GM08714 (cell line): ENCODE data around the gene RAB9A.
"Not testable (repeated sequence)": the region's sequence is repeated elsewhere in the genome, so short reads cannot be mapped to it uniquely, and the experiment has no call there.

Experiments used
- H3K4me3 ChIP-seq: fragments of 200-500 bp; sonication (Bioruptor generic); 2 replicates; pipeline ENCODE4 v1.5.1; 2014; ENCODE audit warnings: mild to moderate bottlenecking, low read length, inconsistent platforms
- ZNF274 ChIP-seq: IDR thresholded peaks from 2 replicates; pipeline ENCODE4 v1.6.1; 2012; ENCODE audit warnings: mild to moderate bottlenecking, low read depth, low read length

Gene RAB9A, protein sequence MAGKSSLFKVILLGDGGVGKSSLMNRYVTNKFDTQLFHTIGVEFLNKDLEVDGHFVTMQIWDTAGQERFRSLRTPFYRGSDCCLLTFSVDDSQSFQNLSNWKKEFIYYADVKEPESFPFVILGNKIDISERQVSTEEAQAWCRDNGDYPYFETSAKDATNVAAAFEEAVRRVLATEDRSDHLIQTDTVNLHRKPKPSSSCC

DNA sequence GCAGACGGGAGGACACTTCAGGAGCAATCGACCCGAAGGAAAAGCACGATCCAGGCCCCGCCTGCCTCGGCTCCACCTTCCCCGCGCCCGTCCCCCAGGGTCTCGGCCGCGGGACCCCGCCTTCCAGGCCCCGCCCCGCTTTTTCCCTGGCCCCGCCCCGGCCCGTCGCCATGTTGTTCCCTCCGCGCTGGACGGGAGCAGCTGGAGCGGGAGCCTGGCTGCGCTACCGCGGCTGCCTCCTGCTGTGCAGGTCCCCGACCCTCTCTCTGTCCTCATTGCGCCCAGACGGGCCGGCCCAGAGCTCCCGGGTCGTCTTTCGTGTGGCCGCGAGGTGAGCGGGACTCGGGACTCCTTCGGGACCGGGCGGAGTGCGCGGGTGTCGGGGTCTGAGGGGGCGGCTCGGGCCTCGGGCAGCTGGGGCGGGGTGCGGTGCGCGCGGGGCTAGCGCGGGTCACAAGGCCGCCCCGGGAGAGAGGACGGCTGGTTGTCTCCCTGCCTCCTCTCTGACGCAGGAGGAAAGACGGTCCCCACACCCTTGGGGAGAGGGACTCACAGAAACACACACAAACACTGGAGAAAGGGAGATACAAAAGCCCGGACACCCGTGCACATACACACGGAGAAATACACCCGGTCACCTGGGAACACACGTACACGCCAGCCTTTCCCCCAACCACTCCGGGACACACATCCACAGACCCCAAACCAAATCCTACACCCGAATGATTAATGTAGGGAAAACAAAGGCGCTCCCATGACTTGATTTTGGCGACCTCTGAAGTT lies at the start of gene RAB9A:
TSS of gene RAB9A (plus strand) at position 171 of the 783 bp plus-strand sequence. CDS start 19,619 bp downstream, outside the sequence.
- peak within 1 kb of the TSS; percentile 98 for H3K4me3 ChIP-seq
- TF ChIP-seq ZNF274: no peak

DNA sequence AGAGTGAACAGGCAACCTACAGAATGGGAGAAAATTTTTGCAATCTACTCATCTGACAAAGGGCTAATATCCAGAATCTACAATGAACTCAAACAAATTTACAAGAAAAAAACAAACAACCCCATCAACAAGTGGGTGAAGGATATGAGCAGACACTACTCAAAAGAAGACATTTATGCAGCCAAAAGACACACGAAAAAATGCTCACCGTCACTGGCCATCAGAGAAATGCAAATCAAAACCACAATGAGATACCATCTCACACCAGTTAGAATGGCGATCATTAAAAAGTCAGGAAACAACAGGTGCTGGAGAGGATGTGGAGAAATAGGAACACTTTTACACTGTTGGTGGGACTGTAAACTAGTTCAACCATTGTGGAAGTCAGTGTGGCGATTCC lies 47.2 kb upstream of the RAB9A start:
- H3K4me3 ChIP-seq: not testable (repeated sequence)

DNA sequence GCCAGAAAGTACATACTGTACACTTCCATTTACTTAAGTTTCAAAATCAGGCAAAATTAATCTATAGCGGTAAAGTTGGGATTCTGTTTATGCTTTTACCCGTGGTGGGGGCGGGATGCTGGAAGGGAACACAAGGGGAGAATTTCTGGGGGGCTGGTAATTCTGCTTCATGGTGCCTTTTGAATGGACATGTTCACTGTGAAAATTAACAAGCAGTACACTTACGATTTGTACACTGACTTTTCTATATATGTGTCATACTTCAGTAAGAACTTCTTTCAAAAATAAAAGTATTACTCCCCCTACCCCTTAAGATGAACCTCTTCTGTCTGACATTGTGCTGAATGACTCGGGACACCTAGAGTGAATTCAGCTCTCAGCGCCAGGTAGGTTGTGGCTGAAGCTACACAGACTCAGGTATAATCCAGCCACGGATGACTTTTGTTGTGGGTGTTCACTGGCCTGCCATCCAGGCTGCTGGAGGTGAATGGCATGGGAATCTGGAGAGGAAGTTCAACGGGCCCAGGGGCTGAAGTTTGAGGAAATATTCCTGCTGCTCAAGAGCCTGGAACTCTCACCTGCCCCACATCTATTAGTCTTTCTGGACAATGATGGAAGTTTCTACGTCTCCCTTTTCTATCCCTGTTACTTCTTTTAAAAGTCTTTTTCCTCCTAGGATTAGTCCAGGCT lies 43.3 kb upstream of the RAB9A start:
- H3K4me3 ChIP-seq: no peak overlapping the region
- TF ChIP-seq ZNF274: no peak

DNA sequence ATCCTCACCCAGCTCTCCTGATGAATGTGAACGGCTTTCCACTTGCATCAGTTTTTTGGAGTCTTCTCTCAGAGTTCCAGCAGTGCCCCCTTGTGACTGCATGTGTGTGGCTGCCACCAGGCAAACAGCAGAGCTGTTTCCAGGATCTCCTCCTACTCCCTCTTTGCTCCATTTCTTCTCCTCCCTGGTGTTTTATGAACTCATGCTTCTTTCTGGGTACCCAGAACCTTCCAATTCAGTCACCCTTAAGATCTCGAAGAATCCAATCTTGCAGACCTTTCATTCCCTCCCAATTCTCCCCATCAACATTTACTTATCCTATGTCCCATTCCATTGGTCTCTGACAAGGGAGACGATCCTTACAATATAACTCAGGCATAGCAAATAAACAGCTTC lies 42.8 kb upstream of the RAB9A start:
- no peak for TF ChIP-seq ZNF274
- no peak overlapping the region for H3K4me3 ChIP-seq

DNA sequence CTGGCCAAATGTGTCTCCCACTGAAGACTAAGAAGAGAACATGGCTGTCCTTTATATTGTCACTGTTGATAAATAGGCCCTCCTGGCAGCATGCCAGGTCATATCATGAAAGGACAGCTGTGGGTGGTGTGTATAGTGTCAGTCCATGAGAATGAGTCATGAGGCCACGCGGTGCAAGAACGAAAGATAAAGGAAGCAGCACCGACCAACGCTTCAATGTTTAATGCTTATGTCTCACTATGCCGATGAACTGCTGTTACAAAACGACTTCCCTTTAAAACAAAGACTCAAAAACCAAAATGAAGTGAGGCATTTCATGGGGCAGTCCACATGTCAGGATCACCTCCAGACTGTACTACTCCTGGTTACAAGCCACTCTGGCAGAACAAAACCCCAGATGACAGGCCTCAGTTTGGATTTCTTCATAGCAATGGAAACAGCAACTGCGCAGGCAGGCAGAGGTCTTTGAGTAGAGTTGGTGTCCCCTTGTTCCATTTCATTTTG lies 41.2 kb upstream of the RAB9A start:
- TF ChIP-seq ZNF274: no peak
- H3K4me3 ChIP-seq: no peak overlapping the region

DNA sequence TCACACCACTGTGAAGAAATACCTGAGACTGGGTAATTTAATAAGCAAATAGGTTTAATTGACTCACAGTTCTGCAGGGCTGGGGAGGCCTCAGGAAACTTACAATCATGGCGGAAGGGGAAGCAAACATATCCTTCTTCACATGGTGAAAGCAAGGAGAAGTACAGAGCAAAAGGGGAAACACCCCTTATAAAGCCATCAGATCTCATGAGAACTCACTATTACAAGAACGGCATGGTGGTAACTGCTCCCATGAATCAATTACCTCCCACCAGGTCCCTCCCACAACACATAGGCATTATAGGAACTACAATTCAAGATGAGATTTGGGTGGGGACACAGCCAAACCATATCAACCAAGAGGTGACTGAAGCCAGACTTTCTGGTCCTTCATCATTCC lies 40.6 kb upstream of the RAB9A start:
- not testable (repeated sequence) for H3K4me3 ChIP-seq

DNA sequence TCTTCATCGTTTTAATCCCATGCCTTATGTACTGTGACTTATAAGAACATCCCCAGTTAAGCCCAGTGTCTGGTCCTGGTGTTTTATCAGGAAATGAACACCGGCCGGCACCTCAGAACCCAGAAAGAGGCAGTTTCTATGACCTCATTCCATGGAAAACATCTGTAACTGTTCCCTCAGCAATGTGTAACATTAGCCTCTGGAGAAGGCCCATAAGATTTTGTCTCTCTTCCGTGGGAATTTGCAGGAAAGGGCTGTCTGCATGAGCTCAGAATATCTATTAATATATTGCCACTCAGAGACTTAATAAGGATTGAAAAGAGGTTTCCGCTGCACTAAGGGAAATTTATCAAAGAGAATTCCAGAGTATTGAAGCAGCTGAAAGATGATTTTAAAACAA lies 39.1 kb upstream of the RAB9A start:
- no peak overlapping the region for H3K4me3 ChIP-seq
- TF ChIP-seq ZNF274: no peak

DNA sequence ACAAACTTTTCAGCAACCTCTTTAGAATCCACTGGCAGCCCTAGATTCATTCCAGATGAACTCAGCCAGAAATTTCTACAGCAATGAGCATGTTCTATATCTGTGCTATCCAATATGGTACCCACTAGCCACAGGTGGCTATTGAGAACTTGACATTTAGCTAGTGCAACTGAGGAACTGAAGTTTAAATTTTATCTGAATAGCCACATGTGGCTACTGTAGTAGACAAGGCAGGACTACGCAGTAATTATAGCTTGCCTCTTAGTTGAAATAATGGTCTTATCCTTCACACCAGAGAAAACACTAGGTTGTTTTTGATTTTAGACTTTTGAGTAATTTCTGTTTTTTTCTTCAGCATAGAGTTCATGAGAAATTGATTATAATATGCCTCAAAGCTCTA lies 38.6 kb upstream of the RAB9A start:
- no peak for TF ChIP-seq ZNF274
- no peak overlapping the region for H3K4me3 ChIP-seq

DNA sequence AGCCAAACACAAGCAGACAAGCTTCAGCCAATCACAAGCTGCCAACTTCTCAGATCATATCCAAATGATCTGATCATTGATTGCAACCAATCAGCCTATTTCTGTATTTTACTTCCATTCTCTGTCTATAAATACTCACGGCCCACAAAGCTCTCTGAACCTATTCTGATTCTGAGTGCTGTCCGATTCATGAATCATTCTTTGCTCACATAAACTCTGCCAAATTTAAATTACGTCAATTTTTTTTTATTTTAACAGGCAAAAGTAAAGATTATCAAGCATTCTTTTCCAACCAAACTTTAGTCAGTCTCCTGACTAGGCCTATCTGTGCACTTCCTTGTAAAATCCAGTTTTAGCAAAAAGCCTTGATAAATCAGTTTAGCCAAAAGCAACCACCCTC lies 37.8 kb upstream of the RAB9A start:
- H3K4me3 ChIP-seq: no peak overlapping the region
- TF ChIP-seq ZNF274: no peak

DNA sequence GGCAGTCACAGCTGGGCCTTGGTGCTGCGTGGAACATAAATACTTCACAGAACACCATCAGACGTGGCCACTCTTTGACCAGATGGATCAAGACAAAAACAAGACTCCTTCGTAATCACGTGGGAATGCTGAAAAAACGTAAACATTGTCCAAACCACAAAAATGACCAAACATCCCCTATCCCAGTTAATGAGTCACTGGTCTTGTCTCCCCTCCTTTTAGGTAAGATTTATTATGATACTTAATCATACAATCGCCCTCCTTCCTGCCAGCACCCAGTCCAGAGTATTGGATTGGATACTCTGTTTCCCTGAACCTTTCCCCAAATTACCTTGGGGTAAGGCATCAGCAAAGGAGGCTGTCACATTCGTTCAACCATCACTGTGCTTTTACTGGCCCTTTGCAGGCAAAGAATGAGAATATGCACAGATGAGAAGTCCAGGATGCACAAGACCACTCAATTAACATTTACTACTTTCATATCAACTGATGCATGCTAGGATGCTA lies 36.6 kb upstream of the RAB9A start:
- no peak for TF ChIP-seq ZNF274
- peak overlapping the region; percentile 71 for H3K4me3 ChIP-seq

DNA sequence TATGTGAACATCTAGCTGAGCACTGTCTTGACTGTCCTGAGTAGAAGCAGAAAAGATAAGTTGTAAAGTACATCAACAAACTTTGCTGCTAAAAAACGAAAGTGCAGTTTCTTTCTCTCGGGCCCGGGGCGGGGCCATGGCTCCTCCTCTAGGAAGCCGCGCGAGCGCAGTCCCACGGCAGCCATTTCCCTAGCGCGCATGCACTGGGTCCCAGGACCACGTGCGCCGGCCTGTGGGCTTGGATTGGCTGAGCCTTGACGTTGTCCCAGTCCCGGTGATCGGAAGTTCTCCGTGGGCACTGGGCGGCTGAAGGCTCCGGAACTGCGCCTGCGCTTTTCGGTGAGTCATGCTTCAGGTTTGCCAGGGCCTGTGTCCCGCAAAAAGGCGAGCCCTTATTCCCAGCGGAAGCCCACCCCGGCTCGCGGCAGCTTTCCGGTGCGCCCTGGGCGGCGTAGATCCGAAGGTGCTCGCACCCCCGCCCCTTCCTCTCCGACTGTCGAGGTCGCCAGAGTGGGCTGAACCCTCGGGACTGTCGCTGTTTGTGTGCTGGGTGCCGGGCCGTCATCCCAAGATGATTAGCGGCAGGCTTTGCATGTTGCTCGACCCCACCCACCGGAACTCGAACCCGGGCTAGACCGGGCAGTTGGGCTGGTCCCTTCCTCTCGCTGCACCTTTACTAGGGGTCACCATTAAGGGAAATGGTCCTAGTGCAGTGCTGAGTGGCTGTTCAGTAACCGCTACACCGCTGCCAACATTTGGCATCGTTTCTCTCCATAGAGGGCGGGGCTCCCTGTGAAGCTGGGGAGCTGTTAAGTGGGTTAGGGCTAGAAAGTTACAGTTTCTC lies 35.9 kb upstream of the RAB9A start, which contains the start of gene TCEANC:
TSS of gene TCEANC (plus strand) at position 292 of the 844 bp plus-strand sequence. CDS start 9,368 bp downstream, outside the sequence.
- no peak for TF ChIP-seq ZNF274
- peak within 1 kb of the TSS; percentile 71 for H3K4me3 ChIP-seq

DNA sequence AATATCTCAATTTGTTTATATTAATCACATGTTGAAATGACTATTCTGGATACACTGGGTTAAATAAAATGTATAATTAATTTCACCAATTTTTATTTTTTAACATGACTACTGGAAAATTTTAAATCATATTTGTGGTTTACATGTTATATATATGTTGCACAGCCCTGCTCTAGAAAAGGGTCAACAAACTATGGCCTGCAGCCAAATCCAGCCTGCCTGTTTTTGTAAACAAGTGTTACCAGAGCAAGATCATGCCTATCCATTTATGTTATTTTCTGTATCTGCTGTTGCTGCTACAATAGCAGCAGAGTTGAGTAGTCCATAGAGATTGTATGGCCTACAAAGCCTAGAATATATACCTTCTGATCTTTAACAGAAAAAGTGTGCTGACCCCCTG lies 34.8 kb upstream of the RAB9A start:
- no peak for TF ChIP-seq ZNF274
- H3K4me3 ChIP-seq: peak overlapping the region; percentile 67; the same call in 1 of the 2 replicates

DNA sequence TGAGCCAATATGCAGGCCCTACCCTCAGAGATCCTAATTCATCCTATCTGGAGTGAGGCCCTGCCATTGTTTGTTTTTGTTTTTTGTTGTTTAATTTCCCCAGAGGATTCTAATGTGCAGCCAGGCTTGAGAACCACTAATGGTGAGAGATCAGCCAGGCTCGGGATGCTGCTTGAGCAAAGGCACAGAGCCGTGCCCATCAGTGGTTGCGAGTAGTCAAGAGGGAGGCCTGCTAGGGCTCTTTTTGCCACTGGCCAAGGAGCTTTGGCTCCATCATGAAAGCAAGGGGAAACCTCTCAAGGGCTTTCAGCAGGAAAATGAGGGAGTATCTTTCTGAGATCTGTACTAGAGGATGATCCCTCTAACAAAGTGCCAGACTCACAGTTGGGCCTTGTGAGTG lies 33.3 kb upstream of the RAB9A start:
- TF ChIP-seq ZNF274: no peak

DNA sequence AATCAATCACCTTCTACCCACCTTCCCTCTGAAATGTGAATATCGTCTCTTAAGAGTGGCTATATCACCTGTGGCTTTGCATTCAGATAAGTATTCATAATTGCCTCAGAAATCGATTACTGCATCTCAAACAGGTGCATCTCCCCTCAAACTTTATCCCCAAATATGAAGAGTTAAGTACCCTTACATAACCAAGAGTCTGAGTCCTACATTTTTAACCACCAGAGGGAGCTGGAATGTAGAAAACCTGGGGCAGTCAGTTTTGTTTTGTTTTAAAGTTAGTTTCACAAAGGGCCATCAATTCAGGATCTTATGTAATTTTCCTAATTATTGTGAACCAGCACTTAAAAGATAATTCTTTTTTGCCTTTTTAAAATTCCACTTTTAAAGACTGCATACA lies 30.3 kb upstream of the RAB9A start:
- H3K4me3 ChIP-seq: no peak overlapping the region; the same call in 1 of the 2 replicates
- no peak for TF ChIP-seq ZNF274

More for the DNA sequence above, 33.3 kb upstream of the RAB9A start:
- no peak overlapping the region for H3K4me3 ChIP-seq
